PFSK-1 (cell line): ENCODE data around the gene CCHCR1.

ENCODE experiments used
- FOXP2 ChIP-seq: optimal IDR thresholded peaks from 2 replicates; pipeline ENCODE3; 2011; ENCODE audit warnings: borderline replicate concordance, control low read depth, inconsistent platforms; ENCODE audit not compliant: insufficient read depth; ENCODE audit errors: extremely low read length, extremely low read depth
- POLR2AphosphoS5 ChIP-seq: IDR thresholded peaks from 2 replicates; pipeline ENCODE4 v1.6.1; 2012; ENCODE audit warnings: low read depth, mild to moderate bottlenecking, control low read depth, low read length, moderate library complexity
- REST ChIP-seq, 2 experiments: IDR thresholded peaks; 2 replicates each; pipeline versions ENCODE4 v1.6.1 to v1.8.0; 2011 to 2012; ENCODE audit warnings: low read depth in 2 of 2, low read length in 2 of 2, control low read depth in 1 of 2, inconsistent platforms in 1 of 2, mild to moderate bottlenecking in 1 of 2, moderate library complexity in 1 of 2; ENCODE audit not compliant: insufficient read depth in 1 of 2
- SIN3A ChIP-seq: IDR thresholded peaks from 2 replicates; pipeline ENCODE4 v1.6.1; 2012; ENCODE audit warnings: mild to moderate bottlenecking, low read length, moderate library complexity, borderline replicate concordance; ENCODE audit not compliant: insufficient read depth
- TAF1 ChIP-seq: IDR thresholded peaks from 2 replicates; pipeline ENCODE4 v1.6.1; 2012; ENCODE audit warnings: low read length, control low read depth, borderline replicate concordance; ENCODE audit not compliant: insufficient read depth

CCHCR1 gene

GRCh38 chr6:31110825-31111582 is 46.6 kb downstream of the CCHCR1 start:
- no peak for TF ChIP-seq FOXP2
- no peak for TF ChIP-seq REST (IDR thresholded peaks at IDR 0.05; ENCODE audit: insufficient read depth in 1 of 2, low read depth in 2 of 2, low read length in 2 of 2)
- TF ChIP-seq TAF1, result no peak
- TF ChIP-seq SIN3A, result no peak
- TF ChIP-seq POLR2AphosphoS5, result no peak

- TF ChIP-seq REST (IDR thresholded peaks at IDR 0.05; ENCODE audit: insufficient read depth in 1 of 2, low read depth in 2 of 2, low read length in 2 of 2) (no peak), FOXP2 (no peak), TAF1 (no peak), POLR2AphosphoS5 (no peak)
Observed at GRCh38 chr6:31107052-31107451, 50.5 kb downstream of the CCHCR1 start.

GRCh38 chr6:31103136-31103535 is 54.5 kb downstream of the CCHCR1 start:
- TF ChIP-seq SIN3A, result no peak
- no peak for TF ChIP-seq POLR2AphosphoS5
- TF ChIP-seq FOXP2, result no peak
- no peak for TF ChIP-seq TAF1
- no peak for TF ChIP-seq REST (IDR thresholded peaks at IDR 0.05; ENCODE audit: insufficient read depth in 1 of 2, low read depth in 2 of 2, low read length in 2 of 2)

- no peak for TF ChIP-seq SIN3A
Observed at GRCh38 chr6:31098449-31098938, 59.1 kb downstream of the CCHCR1 start.

- TF ChIP-seq TAF1 (no peak), POLR2AphosphoS5 (no peak)
Observed at GRCh38 chr6:31096656-31097055, 60.9 kb downstream of the CCHCR1 start.

GRCh38 chr6:31096215-31096614 is 61.4 kb downstream of the CCHCR1 start:
- TF ChIP-seq POLR2AphosphoS5, result no peak
- no peak for TF ChIP-seq REST (IDR thresholded peaks at IDR 0.05; ENCODE audit: insufficient read depth in 1 of 2, low read depth in 2 of 2, low read length in 2 of 2)
